MM.1S (cell line): ENCODE measurements around the gene CSRP2.

Experiments used
- DNase-seq: peaks from one replicate; pipeline ENCODE4 v3.0.0-alpha.2; 2015
- H2AFZ ChIP-seq: fragments of 300-600 bp; sonication (generic); 2 replicates; pipeline ENCODE4 v1.6.0; 2016; ENCODE audit warnings: antibody characterized with exemption, low read length
- H3F3A ChIP-seq: fragments of 300-600 bp; sonication (generic); 2 replicates; pipeline ENCODE4 v1.6.1; 2016; ENCODE audit warnings: mild to moderate bottlenecking, antibody characterized with exemption, low read length, moderate library complexity, mixed read lengths; ENCODE audit not compliant: insufficient read depth
- H3K27ac ChIP-seq: fragments of 300-600 bp; sonication (generic); 2 replicates; pipeline ENCODE4 v1.5.1; 2016; ENCODE audit warnings: mild to moderate bottlenecking, low read length
- H3K27me3 ChIP-seq: fragments of 300-600 bp; sonication (generic); replicated peaks from 2 replicates; pipeline ENCODE4 v1.6.0; 2016; ENCODE audit warnings: low read length; ENCODE audit not compliant: insufficient read depth
- H3K36me3 ChIP-seq: fragments of 300-600 bp; sonication (generic); replicated peaks from 2 replicates; pipeline ENCODE4 v1.6.1; 2016; ENCODE audit warnings: mild to moderate bottlenecking, low read length, mixed read lengths; ENCODE audit not compliant: insufficient read depth
- H3K4me1 ChIP-seq: fragments of 300-600 bp; sonication (generic); 2 replicates; pipeline ENCODE4 v1.6.1; 2016; ENCODE audit warnings: low read length, mixed read lengths
- H3K4me2 ChIP-seq: fragments of 300-600 bp; sonication (generic); 2 replicates; pipeline ENCODE4 v1.6.0; 2016; ENCODE audit warnings: low read depth, low read length
- H3K4me3 ChIP-seq: fragments of 300-600 bp; sonication (generic); 2 replicates; pipeline ENCODE4 v1.5.1; 2016; ENCODE audit warnings: low read length, mixed read lengths
- H3K79me2 ChIP-seq: fragments of 300-600 bp; sonication (generic); 2 replicates; pipeline ENCODE4 v1.6.1; 2016; ENCODE audit warnings: mixed run types, low read length, mixed read lengths
- H3K9ac ChIP-seq: fragments of 300-600 bp; sonication (generic); 2 replicates; pipeline ENCODE4 v1.6.1; 2016; ENCODE audit warnings: low read length, mixed read lengths
- H3K9me2 ChIP-seq: fragments of 300-600 bp; sonication (generic); replicated peaks from 2 replicates; pipeline ENCODE4 v1.6.1; 2016; ENCODE audit warnings: mild to moderate bottlenecking, low read length, mixed read lengths; ENCODE audit not compliant: insufficient read depth
- H3K9me3 ChIP-seq: fragments of 300-600 bp; sonication (generic); replicated peaks from 2 replicates; pipeline ENCODE4 v1.6.1; 2016; ENCODE audit warnings: mild to moderate bottlenecking, low read length, mixed read lengths; ENCODE audit not compliant: insufficient read depth
- H4K20me1 ChIP-seq: fragments of 300-600 bp; sonication (generic); 2 replicates; pipeline ENCODE4 v1.6.1; 2016; ENCODE audit warnings: mild to moderate bottlenecking, low read length, moderate library complexity, mixed read lengths; ENCODE audit not compliant: insufficient read depth
- EZH2 ChIP-seq: fragments of 300-600 bp; sonication (generic); optimal IDR thresholded peaks from 2 replicates; pipeline ENCODE3; 2017; ENCODE audit warnings: low read depth, mild to moderate bottlenecking, antibody characterized with exemption, low read length, mixed read lengths
- EZH2phosphoT487 ChIP-seq: fragments of 300-600 bp; sonication (generic); IDR thresholded peaks from 2 replicates; pipeline ENCODE4 v1.6.1; 2018; ENCODE audit warnings: antibody characterized with exemption, low read length
- TF ChIP-seq, protein P1 (sequence below): fragments of 300-600 bp; sonication (generic); IDR thresholded peaks from 2 replicates; pipeline ENCODE4 v1.5.1; 2016; ENCODE audit warnings: antibody characterized with exemption, low read length, mixed read lengths

Gene CSRP2

DNA sequence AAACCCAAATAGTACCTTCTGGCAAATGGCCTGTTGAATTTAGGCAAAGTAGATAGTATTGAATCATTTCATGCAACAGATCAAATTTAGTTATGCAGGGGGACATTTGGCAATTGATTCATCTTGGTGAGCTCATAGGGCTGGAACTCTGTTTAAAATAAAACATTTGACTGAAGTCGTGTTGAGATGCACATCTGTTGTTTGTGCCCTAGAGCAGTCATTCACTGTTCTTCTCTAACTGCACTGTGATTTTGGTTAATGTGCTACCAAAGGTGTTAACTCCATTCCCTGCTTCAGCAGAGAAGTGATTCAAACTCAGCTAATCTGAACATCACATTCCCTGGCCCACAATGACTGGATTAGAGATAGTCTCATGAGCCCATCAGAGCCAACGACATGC is 44.0 kb upstream of the CSRP2 start:
- Histone ChIP-seq H3K4me1 (no peaks in the 10 kb centered on the region), H3K79me2 (no peaks in the 10 kb centered on the region), H3K9ac (no peak overlapping the region), H4K20me1 (no peaks in the 10 kb centered on the region), H3F3A (no peaks in the 10 kb centered on the region), H2AFZ (no peak overlapping the region), H3K9me3 (no peaks in the 10 kb centered on the region), H3K9me2 (no peaks in the 10 kb centered on the region), H3K27me3 (no peaks in the 10 kb centered on the region), H3K36me3 (no peaks in the 10 kb centered on the region), H3K4me2 (no peak overlapping the region), H3K4me3 (no peak overlapping the region), H3K27ac (no peak overlapping the region)
- DNase-seq = no peak
- TF ChIP-seq EZH2 = no peak
- TF ChIP-seq, protein P1, sequence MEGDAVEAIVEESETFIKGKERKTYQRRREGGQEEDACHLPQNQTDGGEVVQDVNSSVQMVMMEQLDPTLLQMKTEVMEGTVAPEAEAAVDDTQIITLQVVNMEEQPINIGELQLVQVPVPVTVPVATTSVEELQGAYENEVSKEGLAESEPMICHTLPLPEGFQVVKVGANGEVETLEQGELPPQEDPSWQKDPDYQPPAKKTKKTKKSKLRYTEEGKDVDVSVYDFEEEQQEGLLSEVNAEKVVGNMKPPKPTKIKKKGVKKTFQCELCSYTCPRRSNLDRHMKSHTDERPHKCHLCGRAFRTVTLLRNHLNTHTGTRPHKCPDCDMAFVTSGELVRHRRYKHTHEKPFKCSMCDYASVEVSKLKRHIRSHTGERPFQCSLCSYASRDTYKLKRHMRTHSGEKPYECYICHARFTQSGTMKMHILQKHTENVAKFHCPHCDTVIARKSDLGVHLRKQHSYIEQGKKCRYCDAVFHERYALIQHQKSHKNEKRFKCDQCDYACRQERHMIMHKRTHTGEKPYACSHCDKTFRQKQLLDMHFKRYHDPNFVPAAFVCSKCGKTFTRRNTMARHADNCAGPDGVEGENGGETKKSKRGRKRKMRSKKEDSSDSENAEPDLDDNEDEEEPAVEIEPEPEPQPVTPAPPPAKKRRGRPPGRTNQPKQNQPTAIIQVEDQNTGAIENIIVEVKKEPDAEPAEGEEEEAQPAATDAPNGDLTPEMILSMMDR = no peak

DNA sequence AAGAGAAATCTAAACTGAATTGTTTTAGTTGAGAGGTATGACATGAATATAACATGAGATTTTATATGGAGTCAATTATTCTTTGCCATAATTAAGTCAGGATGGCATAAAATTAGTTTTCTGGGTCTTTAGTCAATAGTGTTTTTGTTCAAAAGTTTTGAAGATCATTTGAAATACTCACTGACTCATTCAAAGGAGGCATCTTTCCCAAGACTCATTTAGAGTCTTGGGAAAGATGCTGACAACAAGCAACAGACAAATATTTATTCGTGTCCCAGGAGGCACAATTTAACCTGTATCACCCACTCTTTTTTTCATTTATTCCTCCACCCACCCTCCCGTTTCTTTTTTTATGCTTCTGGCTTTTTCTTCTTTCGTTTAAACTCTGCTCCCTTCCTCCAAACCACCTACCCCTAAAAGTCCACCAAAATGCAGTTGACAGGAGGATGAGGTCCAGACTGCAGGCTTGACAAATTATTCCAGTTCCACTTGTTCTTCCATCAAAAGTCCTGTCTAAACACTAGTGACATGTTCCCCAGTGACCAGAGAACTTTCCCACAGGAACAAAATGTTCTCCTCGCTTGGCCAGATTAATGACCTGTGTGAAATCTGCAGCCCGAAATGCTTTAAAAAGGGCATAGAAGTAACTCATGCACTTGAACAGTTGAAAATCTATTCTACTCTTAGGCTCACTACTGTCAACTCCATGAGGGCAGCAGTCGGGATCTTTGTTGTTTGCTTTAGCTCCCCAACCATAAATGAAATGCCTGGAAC is 43.3 kb upstream of the CSRP2 start:
- TF ChIP-seq EZH2 (no peak), EZH2phosphoT487 (no peak)
- TF ChIP-seq, protein P1 = no peak
- no peaks in the 10 kb centered on the region for H3K9me3 ChIP-seq
- no peaks in the 10 kb centered on the region for H3K4me1 ChIP-seq
- no peaks in the 10 kb centered on the region for H4K20me1 ChIP-seq
- no peaks in the 10 kb centered on the region for H3F3A ChIP-seq
- H3K27ac ChIP-seq = no peak overlapping the region
- no peak overlapping the region for H2AFZ ChIP-seq
- DNase-seq = no peak
- H3K36me3 ChIP-seq = no peaks in the 10 kb centered on the region
- no peaks in the 10 kb centered on the region for H3K27me3 ChIP-seq
- H3K79me2 ChIP-seq = no peaks in the 10 kb centered on the region
- H3K4me3 ChIP-seq = no peak overlapping the region
- no peaks in the 10 kb centered on the region for H3K9me2 ChIP-seq
- H3K4me2 ChIP-seq = no peak overlapping the region
- no peak overlapping the region for H3K9ac ChIP-seq

GRCh38 chr12:76921100-76921471 is 42.3 kb upstream of the CSRP2 start:
- no peaks in the 10 kb centered on the region for H3K9me3 ChIP-seq
- no peaks in the 10 kb centered on the region for H3F3A ChIP-seq
- TF ChIP-seq EZH2phosphoT487 = no peak
- no peak for TF ChIP-seq EZH2
- TF ChIP-seq, protein P1 = no peak
- no peaks in the 10 kb centered on the region for H3K36me3 ChIP-seq
- no peak overlapping the region for H2AFZ ChIP-seq
- H3K4me3 ChIP-seq = no peak overlapping the region
- H3K79me2 ChIP-seq = no peaks in the 10 kb centered on the region
- H4K20me1 ChIP-seq = no peaks in the 10 kb centered on the region
- H3K9me2 ChIP-seq = no peaks in the 10 kb centered on the region
- no peak overlapping the region for H3K4me2 ChIP-seq
- no peaks in the 10 kb centered on the region for H3K27me3 ChIP-seq
- DNase-seq = no peak
- no peak overlapping the region for H3K9ac ChIP-seq
- no peaks in the 10 kb centered on the region for H3K4me1 ChIP-seq
- no peak overlapping the region for H3K27ac ChIP-seq
